Tibial nerve (tissue), 3 donors: ENCODE measurements around the gene MYO5C.

Experiments
- CTCF ChIP-seq, 5 experiments: fragments of 200-600 bp in 3 of 5; fragments of 450-650 bp in 2 of 5; sonication (generic) in 3 of 5; IDR thresholded peaks; one replicate each; pipeline ENCODE4 v1.5.1; 2016 to 2019; ENCODE audit warnings: antibody characterized with exemption in 5 of 5, mild to moderate bottlenecking in 3 of 5, moderate library complexity in 2 of 5
- POLR2A ChIP-seq, 2 donors: fragments of 450-650 bp; IDR thresholded peaks; one replicate each; pipeline ENCODE4 v1.6.1; 2017; ENCODE audit warnings: antibody characterized with exemption in 2 of 2, mild to moderate bottlenecking in 2 of 2, moderate library complexity in 2 of 2

GRCh38 chr15:52150043-52150825 is 145.4 kb downstream of the MYO5C start:
- TF ChIP-seq CTCF (IDR thresholded peaks at IDR 0.05) (no peak), POLR2A (IDR thresholded peaks at IDR 0.05) (no peak)
